CD4-positive, CD25-positive, alpha-beta regulatory T cell (primary cell): ENCODE data around the gene WIPF1. TPM values are rescaled to one million over a fixed set of nuclear protein-coding genes. Genes with fewer than 3 reads are reported as not detected.

Experiments
- ATAC-seq, 2 donors: fragments of 150-1000 bp; cut with Tn5 transposase; one replicate each; pipeline ENCODE4 v1.10.0; 2021; ENCODE audit warnings: low read depth in 2 of 2, moderate number of reproducible peaks in 2 of 2, moderate library complexity in 1 of 2
- DNase-seq, 3 donors: peaks; one replicate each; pipeline versions ENCODE4 v3.0.0 to v3.0.0-alpha.2; 2012 to 2022; ENCODE audit warnings: mixed read lengths in 1 of 3
- H3K27ac ChIP-seq: one replicate; pipeline ENCODE4 v1.7.0; 2013; ENCODE audit warnings: mild to moderate bottlenecking, low read length; ENCODE audit not compliant: insufficient read depth, poor library complexity, severe bottlenecking
- H3K27me3 ChIP-seq: one replicate; pipeline ENCODE4 v1.7.0; 2013; ENCODE audit warnings: low read length; ENCODE audit not compliant: control insufficient read depth, insufficient read depth
- H3K36me3 ChIP-seq: one replicate; pipeline ENCODE4 v1.7.0; 2013; ENCODE audit warnings: mild to moderate bottlenecking, low read length, moderate library complexity; ENCODE audit not compliant: control insufficient read depth, insufficient read depth
- H3K4me1 ChIP-seq: 2 replicates; pipeline ENCODE4 v1.7.0; 2013; ENCODE audit warnings: mild to moderate bottlenecking, low read length; ENCODE audit not compliant: insufficient read depth, control insufficient read depth, poor library complexity, severe bottlenecking
- H3K4me3 ChIP-seq: one replicate; pipeline ENCODE4 v1.7.0; 2013; ENCODE audit warnings: low read depth, mild to moderate bottlenecking, low read length, moderate library complexity
- H3K9me3 ChIP-seq, 2 experiments: 1 replicate in 1 of 2; 2 replicates in 1 of 2; pipeline ENCODE4 v1.7.0; 2013; ENCODE audit warnings: low read length in 2 of 2, mild to moderate bottlenecking in 1 of 2, moderate library complexity in 1 of 2; ENCODE audit not compliant: control insufficient read depth in 2 of 2
- H3K27ac Mint-ChIP-seq, 3 donors: one replicate each; pipeline ENCODE4 v1.8.0; 2020 to 2022; ENCODE audit warnings: mild to moderate bottlenecking in 3 of 3, mixed read lengths in 3 of 3, moderate library complexity in 2 of 3
- H3K27me3 Mint-ChIP-seq: one replicate; pipeline ENCODE4 v1.8.0; 2022; ENCODE audit warnings: mild to moderate bottlenecking, mixed read lengths
- H3K36me3 Mint-ChIP-seq: one replicate; pipeline ENCODE4 v1.8.0; 2020; ENCODE audit warnings: mixed read lengths
- H3K4me1 Mint-ChIP-seq, 4 donors: one replicate each; pipeline ENCODE4 v1.8.0; 2020 to 2022; ENCODE audit warnings: mixed read lengths in 4 of 4, mild to moderate bottlenecking in 1 of 4
- H3K4me3 Mint-ChIP-seq, 4 donors: one replicate each; pipeline ENCODE4 v1.8.0; 2020 to 2022; ENCODE audit warnings: mild to moderate bottlenecking in 4 of 4, mixed read lengths in 4 of 4, moderate library complexity in 3 of 4
- H3K9me3 Mint-ChIP-seq, 7 donors: one replicate each; pipeline ENCODE4 v1.8.0; 2020 to 2022; ENCODE audit warnings: mixed read lengths in 7 of 7, mild to moderate bottlenecking in 3 of 7, moderate library complexity in 2 of 7
- polyA plus RNA-seq, 4 donors: library from polyadenylated mRNA; unstranded; fragments of 300-500 nt; fragmentation: Illumina TruSeq; gene quantifications; one replicate each; pipeline ENCODE4 v1.2.3, GENCODE V29; 2021
- total RNA-seq: library from RNA; stranded (reverse); gene quantifications from one replicate; pipeline ENCODE4 v1.2.3, GENCODE V29; 2022

The WIPF1 gene
- total and polyA plus RNA-seq, 5 donors from 2014 or later = 95.5 to 473 (median 110) TPM

- peak in 1 of 3 donors; percentile 59 for DNase-seq
- Mint-ChIP-seq H3K4me1 (peaks cover 40 to 93% (median 81%) of the 10 kb centered on the region in 4 donors), H3K27me3 (no peaks in the 10 kb centered on the region), H3K27ac (peak overlapping the region; percentile 88 to 95 (median 93)), H3K4me3 (peak overlapping the region in 3 of 4 donors; percentile 21 to 42 (median 35)), H3K9me3 (no peaks in the 10 kb centered on the region), H3K36me3 (peaks cover 13% of the 10 kb centered on the region)
- Histone ChIP-seq H3K27ac (peak overlapping the region; percentile 83), H3K4me3 (no peak overlapping the region), H3K9me3 (no peaks in the 10 kb centered on the region), H3K4me1 (peaks cover 80% of the 10 kb centered on the region), H3K27me3 (no peaks in the 10 kb centered on the region), H3K36me3 (peaks cover 14% of the 10 kb centered on the region)
- peak in 1 of 2 donors; percentile 47 for ATAC-seq
Measured at GRCh38 chr2:174605687-174606086, 8.1 kb upstream of the WIPF1 start.

GRCh38 chr2:174603280-174603679 is 5.7 kb upstream of the WIPF1 start:
- peaks cover 6% of the 10 kb centered on the region for H3K36me3 ChIP-seq
- peaks cover 80% of the 10 kb centered on the region for H3K4me1 ChIP-seq
- H3K27ac Mint-ChIP-seq = peak overlapping the region; percentile 48 to 94 (median 83)
- H3K27me3 ChIP-seq = no peaks in the 10 kb centered on the region
- no peaks in the 10 kb centered on the region for H3K9me3 ChIP-seq
- ATAC-seq = peak; percentile 52 to 60
- no peaks in the 10 kb centered on the region for H3K9me3 Mint-ChIP-seq
- peak overlapping the region in 3 of 4 donors; percentile 8 to 69 (median 41) for H3K4me3 Mint-ChIP-seq
- H3K4me3 ChIP-seq = peak overlapping the region; percentile 6
- peaks cover 8% of the 10 kb centered on the region for H3K36me3 Mint-ChIP-seq
- peaks cover 36 to 95% (median 82%) of the 10 kb centered on the region in 4 donors for H3K4me1 Mint-ChIP-seq
- peak overlapping the region; percentile 42 for H3K27ac ChIP-seq
- no peaks in the 10 kb centered on the region for H3K27me3 Mint-ChIP-seq
- DNase-seq = peak; percentile 34 to 66 (median 45)

GRCh38 chr2:174602745-174603144 is 5.1 kb upstream of the WIPF1 start:
- Histone ChIP-seq H3K36me3 (peaks cover 6% of the 10 kb centered on the region), H3K4me3 (peak overlapping the region; percentile 6), H3K9me3 (no peaks in the 10 kb centered on the region), H3K4me1 (peaks cover 80% of the 10 kb centered on the region), H3K27ac (peak overlapping the region; percentile 42), H3K27me3 (no peaks in the 10 kb centered on the region)
- H3K27ac Mint-ChIP-seq = peak overlapping the region; percentile 48 to 94 (median 83)
- no peaks in the 10 kb centered on the region for H3K27me3 Mint-ChIP-seq
- H3K4me3 Mint-ChIP-seq = peak overlapping the region in 2 of 4 donors; percentile 67 to 69
- H3K9me3 Mint-ChIP-seq = no peaks in the 10 kb centered on the region
- peaks cover 8% of the 10 kb centered on the region for H3K36me3 Mint-ChIP-seq
- peaks cover 36 to 94% (median 81%) of the 10 kb centered on the region in 4 donors for H3K4me1 Mint-ChIP-seq
- no peak for ATAC-seq
- no peak for DNase-seq

- H3K27ac Mint-ChIP-seq = peak overlapping the region; percentile 94 to 97 (median 96)
- H3K36me3 Mint-ChIP-seq = peaks cover 27% of the 10 kb centered on the region
- H3K9me3 ChIP-seq = no peaks in the 10 kb centered on the region
- peak overlapping the region; percentile 98 for H3K4me3 ChIP-seq
- DNase-seq (peak; percentile 19 to 48 (median 40)), ATAC-seq (peak in 1 of 2 donors; percentile 18)
- H3K4me3 Mint-ChIP-seq = peak overlapping the region; percentile 12 to 88 (median 80)
- no peaks in the 10 kb centered on the region for H3K27me3 ChIP-seq
- H3K27ac ChIP-seq = peak overlapping the region; percentile 96
- H3K4me1 ChIP-seq = peaks cover 57% of the 10 kb centered on the region
- H3K9me3 Mint-ChIP-seq = no peaks in the 10 kb centered on the region
- no peaks in the 10 kb centered on the region for H3K27me3 Mint-ChIP-seq
- H3K4me1 Mint-ChIP-seq = peaks cover 23 to 73% (median 61%) of the 10 kb centered on the region in 4 donors
- peaks cover 2% of the 10 kb centered on the region for H3K36me3 ChIP-seq
Measured at GRCh38 chr2:174600349-174600748, 2.7 kb upstream of the WIPF1 start.

- H3K36me3 Mint-ChIP-seq = peaks cover 34% of the 10 kb centered on the region
- no peaks in the 10 kb centered on the region for H3K9me3 ChIP-seq
- H3K27me3 Mint-ChIP-seq = no peaks in the 10 kb centered on the region
- H3K27me3 ChIP-seq = no peaks in the 10 kb centered on the region
- H3K27ac Mint-ChIP-seq = peak overlapping the region; percentile 94 to 97 (median 96)
- peaks cover 61% of the 10 kb centered on the region for H3K4me1 ChIP-seq
- peak overlapping the region; percentile 98 for H3K4me3 ChIP-seq
- DNase-seq (no peak), ATAC-seq (no peak)
- peak overlapping the region; percentile 84 to 99 (median 92) for H3K4me3 Mint-ChIP-seq
- H3K27ac ChIP-seq = peak overlapping the region; percentile 96
- peaks cover 2% of the 10 kb centered on the region for H3K36me3 ChIP-seq
- no peaks in the 10 kb centered on the region for H3K9me3 Mint-ChIP-seq
- peaks cover 25 to 64% (median 58%) of the 10 kb centered on the region in 4 donors for H3K4me1 Mint-ChIP-seq
Measured at GRCh38 chr2:174599310-174599921, 1.8 kb upstream of the WIPF1 start.

GRCh38 chr2:174597009-174597344 is 627 bp downstream of the WIPF1 start:
- no peaks in the 10 kb centered on the region for H3K27me3 Mint-ChIP-seq
- peaks cover 31% of the 10 kb centered on the region for H3K36me3 Mint-ChIP-seq
- peak overlapping the region; percentile 94 to 97 (median 96) for H3K27ac Mint-ChIP-seq
- Histone ChIP-seq H3K27me3 (no peaks in the 10 kb centered on the region), H3K9me3 (no peaks in the 10 kb centered on the region), H3K36me3 (peaks cover 4% of the 10 kb centered on the region), H3K4me3 (peak overlapping the region; percentile 98), H3K4me1 (peaks cover 71% of the 10 kb centered on the region), H3K27ac (peak overlapping the region; percentile 96)
- H3K9me3 Mint-ChIP-seq = no peaks in the 10 kb centered on the region
- H3K4me1 Mint-ChIP-seq = peaks cover 21 to 59% (median 42%) of the 10 kb centered on the region in 4 donors
- peak overlapping the region; percentile 84 to 99 (median 96) for H3K4me3 Mint-ChIP-seq
- ATAC-seq (no peak), DNase-seq (peak in 1 of 3 donors; percentile 59)

GRCh38 chr2:174595891-174596397 is 1.7 kb downstream of the WIPF1 start:
- H3K27ac ChIP-seq = peak overlapping the region; percentile 96
- peaks cover 21 to 59% (median 42%) of the 10 kb centered on the region in 4 donors for H3K4me1 Mint-ChIP-seq
- H3K4me3 Mint-ChIP-seq = peak overlapping the region; percentile 84 to 99 (median 96)
- no peaks in the 10 kb centered on the region for H3K9me3 Mint-ChIP-seq
- H3K4me3 ChIP-seq = peak overlapping the region; percentile 98
- H3K27ac Mint-ChIP-seq = peak overlapping the region; percentile 94 to 97 (median 96)
- ATAC-seq (no peak), DNase-seq (peak in 1 of 3 donors; percentile 48)
- H3K4me1 ChIP-seq = peaks cover 71% of the 10 kb centered on the region
- peaks cover 35% of the 10 kb centered on the region for H3K36me3 Mint-ChIP-seq
- no peaks in the 10 kb centered on the region for H3K27me3 Mint-ChIP-seq
- H3K27me3 ChIP-seq = no peaks in the 10 kb centered on the region
- H3K36me3 ChIP-seq = peaks cover 11% of the 10 kb centered on the region
- no peaks in the 10 kb centered on the region for H3K9me3 ChIP-seq
